K562 (cell line): ENCODE measurements around the gene GAS1. TPM values are rescaled to one million over a fixed set of nuclear protein-coding genes. Genes with fewer than 3 reads are reported as not detected.

Source experiments
- ATAC-seq: fragments of 200-7000 bp; cut with Tn5 transposase; 3 replicates; pipeline ENCODE4 v1.9.1; 2020; ENCODE audit warnings: moderate library complexity
- BruUV-seq: library from RNA; stranded (reverse); fragments of 400-500 nt; replicated peaks from 2 replicates; lab custom pipeline; 2021; lab: Mats Ljungman, UMichigan
- CTCF ChIA-PET: fragments of 300-600 bp; formaldehyde crosslinking; extraction: SDS; loops from one replicate; lab custom pipeline; 2021; ENCODE audit warnings: low intra/inter-chr PET ratio; lab: Yijun Ruan, JAX
- POLR2A ChIA-PET: fragments of 300-600, 350-650 bp; sonication (Branson Sonifier 250); formaldehyde crosslinking; extraction: SDS; loops from one replicate; lab custom pipeline; 2021; ENCODE audit warnings: antibody characterized with exemption, inconsistent platforms; lab: Yijun Ruan, JAX
- DNase-seq, 4 experiments: peaks; one replicate each; pipeline versions ENCODE4 v3.0.0 to v3.0.0-alpha.2; 2011 to 2018; ENCODE audit warnings: low spot score in 3 of 4, mixed read lengths in 3 of 4; ENCODE audit errors: extremely low read depth in 1 of 4
- FAIRE-seq: peaks from 2 replicates; lab custom pipeline; 2011; peaks lifted over from hg19 to GRCh38; lab: Jason Lieb, UNC
- H2AFZ ChIP-seq: 2 replicates; pipeline ENCODE4 v1.6.0; 2011; ENCODE audit warnings: low read depth, low read length, control low read depth, inconsistent platforms
- H3K27ac ChIP-seq: fragments of 200-600 bp; 3 replicates; pipeline ENCODE4 v1.8.0; 2011; ENCODE audit warnings: low read depth, mild to moderate bottlenecking, control low read depth, inconsistent platforms, low read length, moderate library complexity, mixed read lengths; ENCODE audit errors: extremely low read depth
- H3K27me3 ChIP-seq, 2 experiments: fragments of 300-600 bp in 1 of 2; 2 replicates in 1 of 2; 3 replicates in 1 of 2; pipeline versions ENCODE4 v1.6.0 to v1.8.0; 2011; ENCODE audit warnings: inconsistent platforms in 2 of 2, low read length in 2 of 2, mild to moderate bottlenecking in 1 of 2, mixed read lengths in 1 of 2, moderate library complexity in 1 of 2; ENCODE audit not compliant: control insufficient read depth in 2 of 2, insufficient read depth in 2 of 2
- H3K36me3 ChIP-seq: fragments of 300-600 bp; 3 replicates; pipeline ENCODE4 v1.8.0; 2011; ENCODE audit warnings: mild to moderate bottlenecking, low read length, inconsistent platforms; ENCODE audit not compliant: control insufficient read depth, insufficient read depth
- H3K4me1 ChIP-seq, 2 experiments: fragments of 200-600 bp in 1 of 2; replicated peaks in 1 of 2; 2 replicates in 1 of 2; 3 replicates in 1 of 2; pipeline versions ENCODE4 v1.5.1 to v1.8.0; 2011; ENCODE audit warnings: inconsistent platforms in 2 of 2, low read length in 2 of 2, mild to moderate bottlenecking in 1 of 2, mixed read lengths in 1 of 2, moderate library complexity in 1 of 2; ENCODE audit not compliant: control insufficient read depth in 2 of 2, insufficient read depth in 2 of 2
- H3K4me2 ChIP-seq: 2 replicates; pipeline ENCODE4 v1.6.1; 2011; ENCODE audit warnings: low read length, control low read depth, inconsistent platforms, mixed read lengths; ENCODE audit not compliant: insufficient read depth
- H3K4me3 ChIP-seq: fragments of 200-600 bp; sonication (generic), shearing (Covaris generic); 2 replicates; pipeline ENCODE4 v1.5.1; 2016; ENCODE audit warnings: control low read depth, inconsistent platforms
- H3K79me2 ChIP-seq: fragments of 200-600 bp; 3 replicates; pipeline ENCODE4 v1.8.0; 2011; ENCODE audit warnings: low read length, inconsistent platforms; ENCODE audit not compliant: control insufficient read depth, insufficient read depth
- H3K9ac ChIP-seq, 2 experiments: 2 replicates each; pipeline versions ENCODE4 v1.6.0 to v1.6.1; 2011; ENCODE audit warnings: low read depth in 2 of 2, low read length in 2 of 2, control low read depth in 1 of 2, inconsistent platforms in 1 of 2, mild to moderate bottlenecking in 1 of 2, mixed read lengths in 1 of 2; ENCODE audit not compliant: insufficient read depth in 1 of 2
- H3K9me1 ChIP-seq: one replicate; pipeline ENCODE4 v1.6.0; 2011; ENCODE audit warnings: inconsistent platforms, mild to moderate bottlenecking, low read length, moderate library complexity; ENCODE audit not compliant: control insufficient read depth, insufficient read depth
- H3K9me3 ChIP-seq: replicated peaks from 2 replicates; pipeline ENCODE4 v1.5.1; 2011; ENCODE audit warnings: low read depth, low read length, inconsistent platforms; ENCODE audit not compliant: control insufficient read depth, insufficient read depth
- H4K20me1 ChIP-seq: replicated peaks from 2 replicates; pipeline ENCODE4 v1.6.1; 2011; ENCODE audit warnings: low read length, inconsistent platforms, mixed read lengths; ENCODE audit not compliant: control insufficient read depth, insufficient read depth
- KHSRP ChIP-seq: fragments of 450-650 bp; IDR thresholded peaks from 2 replicates; pipeline ENCODE4 v1.6.1; 2017
- MED1 ChIP-seq: sonication (generic); formaldehyde crosslinking; IDR thresholded peaks from 2 replicates; pipeline ENCODE4 v1.8.1; 2023; ENCODE audit warnings: missing genetic modification reagents, borderline replicate concordance
- RUNX1 ChIP-seq: sonication (generic); IDR thresholded peaks from 2 replicates; pipeline ENCODE4 v1.6.1; 2016; ENCODE audit warnings: antibody characterized with exemption, low read depth
- SLC30A9 ChIP-seq: fragments of 250-450 bp; sonication (Bioruptor Pico); IDR thresholded peaks from 2 replicates; pipeline ENCODE4 v1.8.0; 2022; ENCODE audit warnings: mild to moderate bottlenecking, moderate library complexity
- ZNF143 ChIP-seq: sonication (generic); formaldehyde crosslinking; IDR thresholded peaks from 2 replicates; pipeline ENCODE4 v1.9.0; 2022; ENCODE audit warnings: mild to moderate bottlenecking, missing genetic modification reagents
- WGBS: fragments of 100-300 bp; shearing (Covaris generic); methylation state at CpG from one replicate; pipeline ENCODE4 v1.1.6; 2016; ENCODE audit warnings: low coverage, mixed read lengths; ENCODE audit not compliant: insufficient coverage; ENCODE audit errors: missing lambda C conversion rate; 5-methylcytosine and 5-hydroxymethylcytosine counted together
- in situ Hi-C: fragments of 300-500 bp; cut with MboI; formaldehyde crosslinking; loops from 4 replicates; pipeline ENCODE4 v1.15.0; 2018; ENCODE audit warnings: inconsistent platforms, mixed read lengths
- intact Hi-C: fragments of 100-400 bp; cut with micrococcal nuclease; formaldehyde crosslinking; loops from 2 replicates; pipeline ENCODE4 v1.14.2; 2022
- polyA plus RNA-seq, 8 experiments: library from polyadenylated mRNA; depleted of rRNA in 4 of 8; stranded (reverse) in 5 of 8; unstranded in 3 of 8; fragments of >200 nt; fragmentation: Nextera tagmentation in 2 of 8; fragmentation: Illumina TruSeq in 1 of 8; extraction: Ambion mirVana in 2 of 8; extraction: Trizol in 1 of 8; gene quantifications; 2 replicates each; pipeline versions ENCODE4 v1.2.1 to v1.2.3, GENCODE V29; 2011 to 2014; ENCODE audit warnings: inconsistent platforms in 1 of 8, missing spikeins in 1 of 8
- total RNA-seq, 7 experiments: library from RNA; depleted of rRNA in 6 of 7; stranded (reverse); fragments of >200 nt in 6 of 7; fragmentation: Illumina TruSeq in 2 of 7; extraction: Trizol in 2 of 7; gene quantifications; 2 replicates each; pipeline versions ENCODE4 v1.2.1 to v1.2.3, GENCODE V29; 2011 to 2021; ENCODE audit warnings: low replicate concordance in 1 of 7
- TF ChIP-seq, protein P1 (sequence below): sonication (generic); formaldehyde crosslinking; IDR thresholded peaks from 2 replicates; pipeline ENCODE4 v1.8.0; 2023; ENCODE audit warnings: missing genetic modification reagents, mild to moderate bottlenecking, borderline replicate concordance
- TF ChIP-seq, protein P2 (sequence below), 2 experiments: fragments of 450-650 bp; IDR thresholded peaks; 2 replicates each; pipeline ENCODE4 v1.6.1; 2018; ENCODE audit warnings: mild to moderate bottlenecking in 2 of 2, low read depth in 1 of 2; ENCODE audit not compliant: partially characterized antibody in 2 of 2
- TF ChIP-seq, protein P3 (sequence below): fragments of 450-650 bp; conservative IDR thresholded peaks from 2 replicates; pipeline ENCODE4 v1.6.1; 2016; ENCODE audit warnings: missing genetic modification characterization, low read depth, mild to moderate bottlenecking, missing compliant biosample characterization, moderate library complexity
- TF ChIP-seq, protein P4 (sequence below): sonication (generic); formaldehyde crosslinking; IDR thresholded peaks from 2 replicates; pipeline ENCODE4 v1.8.0; 2022; ENCODE audit warnings: missing genetic modification reagents, mild to moderate bottlenecking, borderline replicate concordance

GAS1 gene
- total and polyA plus RNA-seq, 9 of the 15 experiments (the other 6 are each of a cell fraction or from before 2014, with no cell fraction given) = 0.07 to 0.09 TPM; not detected in 7

DNA sequence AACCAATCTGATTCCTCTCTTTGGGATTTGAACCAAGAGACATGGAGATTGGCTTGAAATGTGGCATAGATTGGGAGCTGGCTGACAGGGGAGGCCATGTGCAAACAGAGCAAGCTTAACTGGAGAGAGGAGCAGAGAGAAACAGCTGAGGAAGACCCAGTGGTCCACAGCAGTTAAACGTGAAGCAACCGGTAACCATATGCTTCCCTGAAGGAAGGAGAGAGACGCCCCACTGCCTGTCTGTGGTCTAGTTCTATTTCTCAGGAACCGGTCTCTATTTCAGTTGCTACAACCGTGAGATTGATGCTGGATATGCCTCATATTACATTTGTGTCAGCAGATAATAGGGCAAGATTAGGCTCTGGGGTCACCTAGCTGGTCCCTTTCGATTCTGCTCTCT is 13.6 kb upstream of the GAS1 start:
- POLR2A ChIA-PET = no interaction called here
- Histone ChIP-seq H3K9ac (no peak overlapping the region), H3K4me2 (no peak overlapping the region), H3K4me3 (no peak overlapping the region), H2AFZ (no peak overlapping the region), H3K9me3 (no peaks in the 10 kb centered on the region), H3K27ac (no peak overlapping the region), H3K9me1 (no peaks in the 10 kb centered on the region), H3K79me2 (no peaks in the 10 kb centered on the region), H3K36me3 (no peaks in the 10 kb centered on the region), H3K4me1 (no peaks in the 10 kb centered on the region; a peak in 1 of 5 replicates), H3K27me3 (no peaks in the 10 kb centered on the region; a peak in 1 of 5 replicates), H4K20me1 (no peaks in the 10 kb centered on the region)
- BruUV-seq = no TSS peak
- CTCF ChIA-PET = no interaction called here
- intact Hi-C loops (no loop called here), in situ Hi-C loops (no loop called here)
- FAIRE-seq (no peak), DNase-seq (no peak), ATAC-seq (no peak)
- WGBS = 0% methylated on average over 6 of the region's 6 CpGs
- TF ChIP-seq, protein P1, sequence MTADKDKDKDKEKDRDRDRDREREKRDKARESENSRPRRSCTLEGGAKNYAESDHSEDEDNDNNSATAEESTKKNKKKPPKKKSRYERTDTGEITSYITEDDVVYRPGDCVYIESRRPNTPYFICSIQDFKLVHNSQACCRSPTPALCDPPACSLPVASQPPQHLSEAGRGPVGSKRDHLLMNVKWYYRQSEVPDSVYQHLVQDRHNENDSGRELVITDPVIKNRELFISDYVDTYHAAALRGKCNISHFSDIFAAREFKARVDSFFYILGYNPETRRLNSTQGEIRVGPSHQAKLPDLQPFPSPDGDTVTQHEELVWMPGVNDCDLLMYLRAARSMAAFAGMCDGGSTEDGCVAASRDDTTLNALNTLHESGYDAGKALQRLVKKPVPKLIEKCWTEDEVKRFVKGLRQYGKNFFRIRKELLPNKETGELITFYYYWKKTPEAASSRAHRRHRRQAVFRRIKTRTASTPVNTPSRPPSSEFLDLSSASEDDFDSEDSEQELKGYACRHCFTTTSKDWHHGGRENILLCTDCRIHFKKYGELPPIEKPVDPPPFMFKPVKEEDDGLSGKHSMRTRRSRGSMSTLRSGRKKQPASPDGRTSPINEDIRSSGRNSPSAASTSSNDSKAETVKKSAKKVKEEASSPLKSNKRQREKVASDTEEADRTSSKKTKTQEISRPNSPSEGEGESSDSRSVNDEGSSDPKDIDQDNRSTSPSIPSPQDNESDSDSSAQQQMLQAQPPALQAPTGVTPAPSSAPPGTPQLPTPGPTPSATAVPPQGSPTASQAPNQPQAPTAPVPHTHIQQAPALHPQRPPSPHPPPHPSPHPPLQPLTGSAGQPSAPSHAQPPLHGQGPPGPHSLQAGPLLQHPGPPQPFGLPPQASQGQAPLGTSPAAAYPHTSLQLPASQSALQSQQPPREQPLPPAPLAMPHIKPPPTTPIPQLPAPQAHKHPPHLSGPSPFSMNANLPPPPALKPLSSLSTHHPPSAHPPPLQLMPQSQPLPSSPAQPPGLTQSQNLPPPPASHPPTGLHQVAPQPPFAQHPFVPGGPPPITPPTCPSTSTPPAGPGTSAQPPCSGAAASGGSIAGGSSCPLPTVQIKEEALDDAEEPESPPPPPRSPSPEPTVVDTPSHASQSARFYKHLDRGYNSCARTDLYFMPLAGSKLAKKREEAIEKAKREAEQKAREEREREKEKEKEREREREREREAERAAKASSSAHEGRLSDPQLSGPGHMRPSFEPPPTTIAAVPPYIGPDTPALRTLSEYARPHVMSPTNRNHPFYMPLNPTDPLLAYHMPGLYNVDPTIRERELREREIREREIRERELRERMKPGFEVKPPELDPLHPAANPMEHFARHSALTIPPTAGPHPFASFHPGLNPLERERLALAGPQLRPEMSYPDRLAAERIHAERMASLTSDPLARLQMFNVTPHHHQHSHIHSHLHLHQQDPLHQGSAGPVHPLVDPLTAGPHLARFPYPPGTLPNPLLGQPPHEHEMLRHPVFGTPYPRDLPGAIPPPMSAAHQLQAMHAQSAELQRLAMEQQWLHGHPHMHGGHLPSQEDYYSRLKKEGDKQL (CRISPR knock-in tag) = no peak
- TF ChIP-seq KHSRP (no peak), RUNX1 (no peak), MED1 (CRISPR knock-in tag) (no peak), ZNF143 (CRISPR knock-in tag) (no peak), SLC30A9 (CRISPR knock-in tag) (no peak)
- TF ChIP-seq, protein P2, sequence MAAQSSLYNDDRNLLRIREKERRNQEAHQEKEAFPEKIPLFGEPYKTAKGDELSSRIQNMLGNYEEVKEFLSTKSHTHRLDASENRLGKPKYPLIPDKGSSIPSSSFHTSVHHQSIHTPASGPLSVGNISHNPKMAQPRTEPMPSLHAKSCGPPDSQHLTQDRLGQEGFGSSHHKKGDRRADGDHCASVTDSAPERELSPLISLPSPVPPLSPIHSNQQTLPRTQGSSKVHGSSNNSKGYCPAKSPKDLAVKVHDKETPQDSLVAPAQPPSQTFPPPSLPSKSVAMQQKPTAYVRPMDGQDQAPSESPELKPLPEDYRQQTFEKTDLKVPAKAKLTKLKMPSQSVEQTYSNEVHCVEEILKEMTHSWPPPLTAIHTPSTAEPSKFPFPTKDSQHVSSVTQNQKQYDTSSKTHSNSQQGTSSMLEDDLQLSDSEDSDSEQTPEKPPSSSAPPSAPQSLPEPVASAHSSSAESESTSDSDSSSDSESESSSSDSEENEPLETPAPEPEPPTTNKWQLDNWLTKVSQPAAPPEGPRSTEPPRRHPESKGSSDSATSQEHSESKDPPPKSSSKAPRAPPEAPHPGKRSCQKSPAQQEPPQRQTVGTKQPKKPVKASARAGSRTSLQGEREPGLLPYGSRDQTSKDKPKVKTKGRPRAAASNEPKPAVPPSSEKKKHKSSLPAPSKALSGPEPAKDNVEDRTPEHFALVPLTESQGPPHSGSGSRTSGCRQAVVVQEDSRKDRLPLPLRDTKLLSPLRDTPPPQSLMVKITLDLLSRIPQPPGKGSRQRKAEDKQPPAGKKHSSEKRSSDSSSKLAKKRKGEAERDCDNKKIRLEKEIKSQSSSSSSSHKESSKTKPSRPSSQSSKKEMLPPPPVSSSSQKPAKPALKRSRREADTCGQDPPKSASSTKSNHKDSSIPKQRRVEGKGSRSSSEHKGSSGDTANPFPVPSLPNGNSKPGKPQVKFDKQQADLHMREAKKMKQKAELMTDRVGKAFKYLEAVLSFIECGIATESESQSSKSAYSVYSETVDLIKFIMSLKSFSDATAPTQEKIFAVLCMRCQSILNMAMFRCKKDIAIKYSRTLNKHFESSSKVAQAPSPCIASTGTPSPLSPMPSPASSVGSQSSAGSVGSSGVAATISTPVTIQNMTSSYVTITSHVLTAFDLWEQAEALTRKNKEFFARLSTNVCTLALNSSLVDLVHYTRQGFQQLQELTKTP (IDR thresholded peaks at IDR 0.05; ENCODE audit: low read depth in 1 of 2, partially characterized antibody in 2 of 2) = no peak
- TF ChIP-seq, protein P3, sequence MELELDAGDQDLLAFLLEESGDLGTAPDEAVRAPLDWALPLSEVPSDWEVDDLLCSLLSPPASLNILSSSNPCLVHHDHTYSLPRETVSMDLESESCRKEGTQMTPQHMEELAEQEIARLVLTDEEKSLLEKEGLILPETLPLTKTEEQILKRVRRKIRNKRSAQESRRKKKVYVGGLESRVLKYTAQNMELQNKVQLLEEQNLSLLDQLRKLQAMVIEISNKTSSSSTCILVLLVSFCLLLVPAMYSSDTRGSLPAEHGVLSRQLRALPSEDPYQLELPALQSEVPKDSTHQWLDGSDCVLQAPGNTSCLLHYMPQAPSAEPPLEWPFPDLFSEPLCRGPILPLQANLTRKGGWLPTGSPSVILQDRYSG = no peak
- TF ChIP-seq, protein P4, sequence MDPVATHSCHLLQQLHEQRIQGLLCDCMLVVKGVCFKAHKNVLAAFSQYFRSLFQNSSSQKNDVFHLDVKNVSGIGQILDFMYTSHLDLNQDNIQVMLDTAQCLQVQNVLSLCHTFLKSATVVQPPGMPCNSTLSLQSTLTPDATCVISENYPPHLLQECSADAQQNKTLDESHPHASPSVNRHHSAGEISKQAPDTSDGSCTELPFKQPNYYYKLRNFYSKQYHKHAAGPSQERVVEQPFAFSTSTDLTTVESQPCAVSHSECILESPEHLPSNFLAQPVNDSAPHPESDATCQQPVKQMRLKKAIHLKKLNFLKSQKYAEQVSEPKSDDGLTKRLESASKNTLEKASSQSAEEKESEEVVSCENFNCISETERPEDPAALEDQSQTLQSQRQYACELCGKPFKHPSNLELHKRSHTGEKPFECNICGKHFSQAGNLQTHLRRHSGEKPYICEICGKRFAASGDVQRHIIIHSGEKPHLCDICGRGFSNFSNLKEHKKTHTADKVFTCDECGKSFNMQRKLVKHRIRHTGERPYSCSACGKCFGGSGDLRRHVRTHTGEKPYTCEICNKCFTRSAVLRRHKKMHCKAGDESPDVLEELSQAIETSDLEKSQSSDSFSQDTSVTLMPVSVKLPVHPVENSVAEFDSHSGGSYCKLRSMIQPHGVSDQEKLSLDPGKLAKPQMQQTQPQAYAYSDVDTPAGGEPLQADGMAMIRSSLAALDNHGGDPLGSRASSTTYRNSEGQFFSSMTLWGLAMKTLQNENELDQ (CRISPR knock-in tag) = no peak
